NCI-H1694 (cell line): ENCODE measurements around the gene PGP.

ENCODE experiments used
- DNase-seq: peaks from one replicate; lab custom pipeline; 2025; lab: John Stamatoyannopoulos, UW

The PGP gene

GRCh38 chr16:2237102-2237482 is 22.5 kb upstream of the PGP start:
- no peak for DNase-seq

GRCh38 chr16:2236337-2237101 is 21.9 kb upstream of the PGP start, which contains the start of gene DNASE1L2:
DNASE1L2 (plus strand) TSS chr16:2236444; CDS start chr16:2236817, 373 bp downstream.
- DNase-seq, result no peak

- DNase-seq, result no peak
Measured at GRCh38 chr16:2235695-2236336, 21.2 kb upstream of the PGP start.

DNA sequence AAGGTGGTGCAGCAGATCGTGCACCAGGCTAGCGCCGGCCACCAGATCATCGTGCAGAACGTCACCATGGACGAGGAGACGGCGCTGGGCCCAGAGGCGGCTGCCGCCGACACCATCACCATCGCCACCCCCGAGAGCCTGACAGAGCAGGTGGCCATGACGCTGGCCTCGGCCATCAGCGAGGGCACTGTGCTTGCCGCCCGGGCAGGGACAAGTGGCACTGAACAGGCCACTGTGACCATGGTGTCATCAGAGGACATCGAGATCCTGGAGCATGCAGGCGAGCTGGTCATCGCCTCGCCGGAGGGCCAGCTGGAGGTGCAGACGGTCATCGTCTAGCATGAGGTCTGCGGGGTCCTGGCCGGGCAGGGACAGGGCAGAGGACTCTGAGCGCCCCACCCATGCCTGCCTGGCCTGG is 20.6 kb upstream of the PGP start:
- DNase-seq, result no peak

- DNase-seq, result no peak
Measured at GRCh38 chr16:2234813-2235170, 20.2 kb upstream of the PGP start.

- no peak for DNase-seq
Measured at GRCh38 chr16:2233872-2234812, 19.5 kb upstream of the PGP start.

GRCh38 chr16:2233046-2233775 is 18.6 kb upstream of the PGP start:
- no peak for DNase-seq

DNA sequence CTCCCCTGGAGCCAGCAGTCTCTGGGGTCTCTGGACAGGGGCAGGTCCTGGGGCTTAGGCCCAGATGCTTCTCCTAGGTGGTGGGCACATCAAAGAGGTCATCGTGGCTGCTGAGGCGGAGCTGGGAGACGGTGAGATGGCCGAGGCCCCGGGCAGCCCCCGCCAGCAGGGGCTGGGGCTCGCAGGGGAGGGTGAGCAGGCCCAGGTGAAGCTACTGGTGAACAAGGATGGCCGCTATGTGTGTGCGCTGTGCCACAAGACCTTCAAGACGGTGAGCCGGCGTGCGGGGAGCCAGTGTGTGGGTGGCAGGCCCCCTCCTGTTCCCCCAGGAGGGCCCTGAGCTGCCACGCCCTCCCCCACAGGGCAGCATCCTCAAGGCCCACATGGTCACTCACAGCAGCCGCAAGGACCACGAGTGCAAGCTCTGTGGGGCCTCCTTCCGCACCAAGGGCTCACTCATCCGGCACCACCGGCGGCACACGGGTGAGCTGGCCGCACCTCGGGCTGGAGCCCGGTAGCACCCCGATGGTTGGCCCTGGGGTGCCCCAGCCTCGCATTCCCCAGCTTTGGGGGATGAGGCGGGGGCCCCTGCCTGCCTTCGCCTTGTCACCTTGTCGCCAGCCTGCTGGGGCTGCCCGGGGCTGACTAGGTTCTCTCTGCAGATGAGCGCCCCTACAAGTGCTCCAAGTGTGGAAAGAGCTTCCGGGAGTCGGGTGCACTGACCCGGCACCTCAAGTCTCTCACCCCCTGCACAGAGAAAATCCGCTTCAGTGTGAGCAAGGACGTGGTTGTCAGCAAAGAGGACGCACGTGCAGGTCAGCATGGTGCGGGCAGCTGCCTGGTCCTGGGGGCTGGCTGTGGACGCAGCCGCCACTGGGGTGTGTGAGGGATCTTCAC is 17.7 kb upstream of the PGP start:
- DNase-seq, result no peak

- no peak for DNase-seq
Measured at GRCh38 chr16:2231016-2231931, 16.6 kb upstream of the PGP start.

DNA sequence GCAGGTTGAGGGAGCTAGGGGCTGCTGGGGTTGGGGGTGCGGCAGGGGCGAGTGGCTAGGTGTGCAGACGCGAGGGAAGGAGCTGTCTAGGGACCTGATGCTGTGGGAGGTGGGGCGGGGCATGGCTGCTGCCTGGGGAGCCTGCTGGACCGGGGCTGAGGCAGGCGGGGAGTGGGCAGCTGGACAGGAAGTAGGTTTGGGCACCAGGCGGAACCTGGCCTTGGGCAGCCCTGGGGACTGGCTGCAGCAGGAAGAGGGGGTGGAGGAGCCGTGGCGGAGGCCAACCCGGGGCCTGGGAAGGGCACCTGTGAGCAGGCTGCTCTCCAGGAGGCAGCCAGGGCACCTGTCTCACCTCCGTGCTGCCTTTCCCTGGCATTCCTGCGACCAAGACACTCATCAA is 15.7 kb upstream of the PGP start:
- DNase-seq, result no peak

DNA sequence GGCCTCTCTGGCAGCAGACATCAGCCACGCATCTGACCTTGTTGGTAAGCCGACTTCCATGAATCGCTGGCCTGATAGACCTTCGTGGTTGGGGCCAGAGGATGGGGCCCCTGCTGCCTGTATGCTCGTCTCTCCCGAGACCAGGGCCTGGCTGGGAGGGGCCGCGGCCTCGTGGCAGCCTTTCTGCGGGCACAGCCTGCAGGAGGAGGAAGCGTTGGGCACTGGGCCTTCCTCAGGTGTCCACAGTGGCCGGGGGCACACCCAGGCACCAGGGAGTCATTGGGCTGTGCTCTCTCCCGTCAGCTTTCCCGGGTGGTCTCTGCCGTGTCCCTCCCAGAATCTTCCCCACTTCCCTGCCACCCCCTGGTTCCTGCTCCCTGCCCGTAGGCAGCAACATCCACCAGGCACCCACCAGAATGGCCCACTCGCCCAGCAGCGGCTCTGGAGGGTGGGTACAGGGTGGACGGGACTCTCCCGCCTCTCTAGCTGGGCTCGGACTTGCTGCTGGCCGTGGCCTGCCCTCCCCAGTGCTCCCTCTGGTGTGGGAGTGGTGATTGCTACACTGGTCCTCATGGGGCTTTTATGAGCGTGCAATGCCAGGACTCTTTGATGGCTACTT is 15.1 kb upstream of the PGP start:
- no peak for DNase-seq

GRCh38 chr16:2229091-2229490 is 14.5 kb upstream of the PGP start:
- DNase-seq, result no peak

DNA sequence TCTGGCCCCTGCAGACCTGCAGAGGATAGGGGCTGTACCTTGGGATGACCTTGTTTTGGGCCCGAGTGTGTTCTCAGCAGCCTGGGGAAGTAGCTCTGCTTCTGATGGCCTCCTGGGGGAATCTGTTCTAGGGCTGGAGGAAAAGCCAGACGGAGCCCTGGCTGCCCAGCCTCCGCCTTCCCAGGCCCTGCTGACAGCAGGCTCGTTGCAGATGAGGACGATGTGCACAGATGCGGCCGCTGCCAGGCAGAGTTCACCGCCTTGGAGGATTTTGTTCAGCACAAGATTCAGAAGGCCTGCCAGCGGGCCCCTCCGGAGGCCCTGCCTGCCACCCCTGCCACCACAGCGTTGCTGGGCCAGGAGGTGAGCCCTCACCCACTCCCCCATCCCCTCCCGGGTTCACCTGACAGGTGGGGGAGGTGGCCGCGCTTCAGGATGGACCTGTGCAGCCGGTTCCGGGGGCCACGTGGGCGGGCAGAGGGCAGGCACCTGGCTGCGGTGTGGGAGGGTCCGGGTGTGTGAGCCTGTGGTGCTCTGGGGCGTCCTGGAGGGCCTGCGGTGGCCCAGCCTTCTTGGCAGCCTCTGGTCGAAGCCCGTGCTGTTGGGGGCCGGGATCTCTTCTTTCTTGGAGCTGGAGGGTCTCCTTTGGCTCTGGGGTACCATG is 13.7 kb upstream of the PGP start:
- no peak for DNase-seq

DNA sequence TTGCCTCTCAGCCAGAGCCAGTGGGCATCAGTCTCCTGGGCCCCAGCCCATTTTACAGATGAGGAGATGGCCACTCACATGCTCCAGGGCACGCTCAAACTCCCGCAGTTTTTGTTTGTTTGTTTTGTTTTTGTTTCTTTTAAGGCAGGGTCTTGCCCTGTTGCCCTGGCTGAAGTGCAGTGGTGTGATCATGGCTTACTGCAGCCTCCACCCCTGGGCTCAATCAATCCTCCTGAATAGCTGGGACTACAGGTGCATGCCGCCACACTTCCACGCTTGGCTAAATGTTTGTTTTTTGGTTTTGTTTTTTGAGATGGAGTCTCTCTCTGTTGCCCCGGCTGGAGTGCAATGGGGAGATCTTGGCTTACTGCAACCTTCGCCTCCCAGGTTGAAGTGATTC is 12.3 kb upstream of the PGP start:
- no peak for DNase-seq

DNA sequence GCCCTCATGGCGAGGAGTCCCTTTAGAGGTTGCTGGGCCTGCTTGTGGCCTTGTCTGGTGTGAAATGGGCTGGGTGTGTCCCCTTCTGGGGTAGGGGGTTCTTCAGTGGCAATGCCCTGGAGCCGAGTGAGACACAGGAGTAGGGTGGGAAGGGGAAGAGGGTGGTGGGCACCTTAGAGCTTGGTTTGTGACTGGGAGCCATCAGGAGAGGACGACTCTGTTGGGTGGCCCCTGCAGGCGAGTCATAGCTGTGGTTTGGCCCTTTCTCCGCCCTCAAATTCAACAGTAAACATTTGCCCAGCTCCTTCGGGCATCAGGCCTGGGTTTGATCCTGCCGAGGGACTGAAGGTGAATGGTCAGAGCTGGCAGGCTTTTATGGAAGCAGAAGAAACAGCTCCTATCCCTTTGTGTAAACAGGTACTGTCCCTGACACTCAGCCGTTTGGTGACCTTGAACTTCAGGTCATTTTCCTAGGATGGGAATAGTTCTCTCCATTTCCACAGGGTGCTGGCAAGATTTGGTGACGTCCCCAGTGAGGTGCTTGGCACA is 11.7 kb upstream of the PGP start:
- DNase-seq, result no peak

- DNase-seq, result no peak
Measured at GRCh38 chr16:2223942-2224486, 9.4 kb upstream of the PGP start.

- DNase-seq, result peak; percentile 95
Measured at GRCh38 chr16:2223221-2223941, 8.7 kb upstream of the PGP start, which contains the start of gene E4F1. E4F1 (plus strand) TSS chr16:2223591; CDS start chr16:2223614, 23 bp downstream.
